A673 (cell line): Measurements from ENCODE around the gene GCGR. TPM values are rescaled to one million over a fixed set of nuclear protein-coding genes. Genes with fewer than 3 reads are reported as not detected.
A peak's percentile ranks its signal among the peaks of the same experiment; 100 is the strongest.

Source experiments
- BruUV-seq: library from RNA; stranded (reverse); fragments of 400-500 nt; replicated peaks from 2 replicates; lab custom pipeline; 2021; lab: Mats Ljungman, UMichigan
- CTCF ChIA-PET: fragments of 300-600 bp; sonication (Branson Sonifier 250); formaldehyde crosslinking; loops from one replicate; lab custom pipeline; 2022; ENCODE audit warnings: antibody characterized with exemption; lab: Charles Lee
- POLR2A ChIA-PET: fragments of 300-600 bp; sonication (Branson Sonifier 250); formaldehyde crosslinking; loops from one replicate; lab custom pipeline; 2022; ENCODE audit warnings: antibody characterized with exemption; ENCODE audit not compliant: low non-redundant PET; lab: Charles Lee
- DNase-seq: peaks from one replicate; pipeline ENCODE4 v3.0.0-alpha.2; 2015; ENCODE audit warnings: low spot score
- H3K27ac ChIP-seq: fragments of 200-600 bp; sonication (generic); 2 replicates; pipeline ENCODE4 v1.5.1; 2016; ENCODE audit warnings: mixed run types, low read depth, mild to moderate bottlenecking, mixed read lengths, antibody characterized with exemption, low read length; ENCODE audit not compliant: poor library complexity, severe bottlenecking
- H3K27me3 ChIP-seq: fragments of 200-600 bp; sonication (generic); replicated peaks from 2 replicates; pipeline ENCODE4 v1.6.1; 2017; ENCODE audit warnings: mixed run types, low read depth, mild to moderate bottlenecking, mixed read lengths, antibody characterized with exemption, low read length; ENCODE audit not compliant: insufficient read depth, poor library complexity
- H3K36me3 ChIP-seq: fragments of 200-600 bp; sonication (generic); 2 replicates; pipeline ENCODE4 v1.6.1; 2016; ENCODE audit warnings: mixed run types, mild to moderate bottlenecking, mixed read lengths, antibody characterized with exemption, low read length; ENCODE audit not compliant: insufficient read depth, poor library complexity, severe bottlenecking
- H3K4me1 ChIP-seq: fragments of 200-600 bp; sonication (generic); 2 replicates; pipeline ENCODE4 v1.6.1; 2017; ENCODE audit warnings: mixed run types, mild to moderate bottlenecking, mixed read lengths, antibody characterized with exemption, low read length; ENCODE audit not compliant: insufficient read depth, poor library complexity, severe bottlenecking
- H3K4me3 ChIP-seq: fragments of 200-600 bp; sonication (generic); 2 replicates; pipeline ENCODE4 v1.5.1; 2016; ENCODE audit warnings: low read depth, mixed run types, mild to moderate bottlenecking, mixed read lengths, low read length; ENCODE audit not compliant: poor library complexity, severe bottlenecking
- H3K9me3 ChIP-seq: fragments of 200-600 bp; sonication (generic); 2 replicates; pipeline ENCODE4 v1.6.1; 2016; ENCODE audit warnings: mixed run types, low read depth, mild to moderate bottlenecking, mixed read lengths, antibody characterized with exemption, low read length; ENCODE audit not compliant: poor library complexity, severe bottlenecking
- EZH2 ChIP-seq: fragments of 200-600 bp; sonication (generic); IDR thresholded peaks from 2 replicates; pipeline ENCODE4 v1.6.1; 2017; ENCODE audit warnings: borderline replicate concordance, low read depth, mild to moderate bottlenecking, mixed read lengths, antibody characterized with exemption, low read length; ENCODE audit not compliant: poor library complexity, severe bottlenecking
- intact Hi-C: fragments of 100-400 bp; cut with micrococcal nuclease; formaldehyde crosslinking; loops from one replicate; pipeline ENCODE4 v1.10.0; 2022; ENCODE audit not compliant: unreplicated experiment
- total RNA-seq: library from RNA; stranded (reverse); gene quantifications from 2 replicates; pipeline ENCODE4 v1.2.3, GENCODE V29; 2021
- TF ChIP-seq, protein P1 (sequence below): fragments of 300-800, 200-600 bp; sonication (generic); conservative IDR thresholded peaks from 2 replicates; pipeline ENCODE4 v1.5.1; 2017; ENCODE audit warnings: low read depth, mild to moderate bottlenecking, antibody characterized with exemption, low read length, moderate library complexity, mixed read lengths

GCGR gene
- total RNA-seq, 1 experiment from 2014 or later: not detected

DNA sequence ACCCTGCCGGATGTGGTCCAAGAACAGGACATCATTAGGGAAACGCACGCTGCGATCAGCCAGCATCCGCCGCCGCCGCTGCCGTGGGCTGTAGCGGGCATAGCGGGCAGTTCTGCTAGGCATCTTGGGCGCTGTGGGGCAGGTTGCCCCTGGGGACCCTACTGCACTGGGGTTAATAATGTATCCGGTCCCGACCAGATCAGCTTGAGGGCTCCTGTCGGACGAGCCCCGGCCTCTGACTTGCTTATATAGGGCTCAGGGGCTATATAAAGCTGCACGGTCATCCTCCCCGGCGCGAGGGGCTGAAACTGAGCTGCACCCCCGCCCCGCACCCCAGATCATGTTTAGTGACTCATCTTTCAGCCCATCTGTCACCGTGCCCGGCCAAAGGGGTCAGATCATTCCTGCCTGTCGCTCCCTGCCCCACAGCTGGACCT is 30.9 kb downstream of the GCGR start, which contains the start of gene PPP1R27:
PPP1R27 (minus strand) TSS at position 220 of the 437 bp plus-strand sequence; CDS start at position 123, 97 bp downstream.
- no peaks in the 10 kb centered on the region for H3K36me3 ChIP-seq
- peak within 1 kb of the TSS; percentile 76 for H3K4me3 ChIP-seq
- POLR2A ChIA-PET: interaction anchor here (0.6 kb wide), 1 partner anchor 215 kb away, joined by 3 read pairs; no protein-coding TSS in a partner anchor
- BruUV-seq: no TSS peak
- CTCF ChIA-PET: no interaction called here
- no peaks in the 10 kb centered on the region for H3K9me3 ChIP-seq
- peak within 1 kb of the TSS; percentile 98 for H3K27ac ChIP-seq
- intact Hi-C loops: no loop called here
- TF ChIP-seq EZH2: no peak
- TF ChIP-seq, protein P1, sequence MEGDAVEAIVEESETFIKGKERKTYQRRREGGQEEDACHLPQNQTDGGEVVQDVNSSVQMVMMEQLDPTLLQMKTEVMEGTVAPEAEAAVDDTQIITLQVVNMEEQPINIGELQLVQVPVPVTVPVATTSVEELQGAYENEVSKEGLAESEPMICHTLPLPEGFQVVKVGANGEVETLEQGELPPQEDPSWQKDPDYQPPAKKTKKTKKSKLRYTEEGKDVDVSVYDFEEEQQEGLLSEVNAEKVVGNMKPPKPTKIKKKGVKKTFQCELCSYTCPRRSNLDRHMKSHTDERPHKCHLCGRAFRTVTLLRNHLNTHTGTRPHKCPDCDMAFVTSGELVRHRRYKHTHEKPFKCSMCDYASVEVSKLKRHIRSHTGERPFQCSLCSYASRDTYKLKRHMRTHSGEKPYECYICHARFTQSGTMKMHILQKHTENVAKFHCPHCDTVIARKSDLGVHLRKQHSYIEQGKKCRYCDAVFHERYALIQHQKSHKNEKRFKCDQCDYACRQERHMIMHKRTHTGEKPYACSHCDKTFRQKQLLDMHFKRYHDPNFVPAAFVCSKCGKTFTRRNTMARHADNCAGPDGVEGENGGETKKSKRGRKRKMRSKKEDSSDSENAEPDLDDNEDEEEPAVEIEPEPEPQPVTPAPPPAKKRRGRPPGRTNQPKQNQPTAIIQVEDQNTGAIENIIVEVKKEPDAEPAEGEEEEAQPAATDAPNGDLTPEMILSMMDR: no peak
- no peak for DNase-seq
- H3K27me3 ChIP-seq: no peaks in the 10 kb centered on the region
- H3K4me1 ChIP-seq: peaks cover 9% of the 10 kb centered on the region

DNA sequence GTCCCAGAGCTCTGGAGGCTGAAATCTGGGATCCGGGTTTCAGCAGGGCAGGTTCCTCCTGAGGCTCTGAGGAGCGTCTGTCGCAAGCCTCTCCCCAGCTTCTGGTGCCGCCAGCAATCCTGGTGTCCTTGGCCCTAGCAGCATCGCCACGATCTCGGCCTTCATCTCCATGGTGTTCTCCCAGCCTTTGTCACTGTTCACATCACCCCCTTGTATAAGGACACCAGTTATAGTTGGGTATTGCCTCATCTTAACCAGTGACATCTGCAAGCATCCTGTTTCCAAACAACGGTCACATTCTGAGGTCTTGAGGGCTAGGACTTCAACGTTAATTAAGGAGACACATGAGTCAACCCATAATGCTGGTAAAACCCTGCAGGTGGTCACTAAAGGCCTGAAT is 33.7 kb downstream of the GCGR start:
- Histone ChIP-seq H3K36me3 (no peaks in the 10 kb centered on the region), H3K4me1 (no peaks in the 10 kb centered on the region), H3K9me3 (no peaks in the 10 kb centered on the region), H3K27me3 (no peaks in the 10 kb centered on the region), H3K4me3 (no peak overlapping the region), H3K27ac (no peak overlapping the region)
- CTCF ChIA-PET: no interaction called here
- no peak for DNase-seq
- no TSS peak for BruUV-seq
- POLR2A ChIA-PET: no interaction called here
- TF ChIP-seq, protein P1: no peak
- no peak for TF ChIP-seq EZH2
- intact Hi-C loops: no loop called here

DNA sequence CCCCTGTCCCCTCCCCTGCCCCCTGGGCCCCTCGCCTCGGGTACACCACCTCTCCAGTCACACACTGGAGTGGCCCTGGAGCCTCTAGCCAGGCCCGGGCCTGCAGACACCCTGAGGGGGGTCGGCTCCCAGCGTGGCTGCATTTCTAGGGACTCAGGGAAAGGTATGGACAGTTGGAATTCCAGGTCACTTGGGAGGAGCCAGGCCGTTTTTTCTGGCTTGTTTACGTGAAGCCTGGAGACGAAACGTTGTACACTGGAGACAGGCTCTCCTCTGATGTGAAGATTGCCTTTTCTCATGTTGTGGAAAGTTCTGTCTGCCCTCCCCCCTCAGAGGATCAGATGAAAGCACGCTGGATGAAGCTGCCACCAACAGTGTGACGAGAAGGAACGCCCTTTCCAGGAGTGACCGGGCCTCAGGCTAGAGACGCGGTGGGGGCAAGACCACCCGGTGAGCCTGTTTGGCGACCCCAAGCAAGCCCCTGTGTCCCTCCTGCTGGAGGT is 34.9 kb downstream of the GCGR start:
- H3K27me3 ChIP-seq: no peaks in the 10 kb centered on the region
- H3K36me3 ChIP-seq: peaks cover 11% of the 10 kb centered on the region
- ChIA-PET POLR2A (no interaction called here), CTCF (no interaction called here)
- no peak overlapping the region for H3K27ac ChIP-seq
- no peak for DNase-seq
- no peak for TF ChIP-seq EZH2
- TF ChIP-seq, protein P1: no peak
- H3K9me3 ChIP-seq: no peaks in the 10 kb centered on the region
- no peaks in the 10 kb centered on the region for H3K4me1 ChIP-seq
- no peak overlapping the region for H3K4me3 ChIP-seq
- intact Hi-C loops: no loop called here
- BruUV-seq: no TSS peak
